Adipose tissue (tissue), 3 donors: ENCODE measurements around the gene ACOX1. TPM values are rescaled to one million over a fixed set of nuclear protein-coding genes. Genes with fewer than 3 reads are reported as not detected.

Experiments
- H3K27ac ChIP-seq: one replicate; pipeline ENCODE4 v1.5.1; 2013; ENCODE audit warnings: low read depth, low read length
- WGBS, 3 donors: extraction: QIAGEN DNeasy Blood & Tissue Kit; methylation state at CpG; one replicate each; pipeline ENCODE4 v1.1.7; 2013; 5-methylcytosine and 5-hydroxymethylcytosine counted together
- polyA plus RNA-seq, 3 donors: library from polyadenylated mRNA; stranded (reverse); fragments of 200-250 nt; gene quantifications; one replicate each; pipeline ENCODE4 v1.2.3, GENCODE V29; 2013
- donor health status: healthy with polysubstance abuse.
- donor health status: Bipolar disorder and iron deficiency.
- donor health status: healthy.

The ACOX1 gene
- polyA plus RNA-seq, 3 donors = 17.7 to 61.9 (median 19.8) TPM

DNA sequence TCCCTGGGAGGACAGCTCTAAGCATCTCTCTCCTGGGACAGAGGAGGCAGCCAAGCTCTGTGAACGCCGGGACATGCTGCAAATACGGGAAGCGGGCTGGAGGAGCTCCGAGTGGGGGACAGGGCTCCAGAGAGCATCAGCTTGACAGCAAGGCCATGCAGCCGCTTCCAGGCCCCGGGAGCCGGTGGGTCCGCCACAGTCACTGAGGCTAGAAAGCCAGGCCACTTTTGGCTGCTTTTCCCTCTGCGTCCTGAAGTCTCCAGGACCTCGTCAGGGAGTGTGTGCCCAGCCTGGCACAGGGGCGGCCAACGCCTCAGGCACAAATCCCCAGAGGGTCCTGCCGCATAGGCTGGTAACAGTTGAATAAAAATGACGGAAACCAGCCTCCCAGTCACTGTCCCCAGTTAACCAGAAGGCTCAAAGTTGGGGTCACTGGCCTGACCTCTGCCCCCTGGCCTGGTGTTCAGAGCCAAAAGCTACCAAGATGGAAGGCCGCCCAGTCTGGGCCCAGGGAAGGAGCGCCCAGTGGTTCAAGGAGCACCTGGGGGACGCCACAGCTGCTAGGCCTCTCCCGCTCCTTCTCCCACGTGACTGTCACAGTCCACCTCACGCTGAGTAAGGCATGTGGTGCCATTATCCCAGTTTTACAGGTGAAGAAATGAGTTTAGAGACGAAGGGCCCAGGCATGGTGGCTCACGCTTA lies 79.0 kb downstream of the ACOX1 start:
- 88 to 89% (median 89%) methylated on average over 23 of the region's 23 CpGs for WGBS, 3 donors
- no peak overlapping the region for H3K27ac ChIP-seq

DNA sequence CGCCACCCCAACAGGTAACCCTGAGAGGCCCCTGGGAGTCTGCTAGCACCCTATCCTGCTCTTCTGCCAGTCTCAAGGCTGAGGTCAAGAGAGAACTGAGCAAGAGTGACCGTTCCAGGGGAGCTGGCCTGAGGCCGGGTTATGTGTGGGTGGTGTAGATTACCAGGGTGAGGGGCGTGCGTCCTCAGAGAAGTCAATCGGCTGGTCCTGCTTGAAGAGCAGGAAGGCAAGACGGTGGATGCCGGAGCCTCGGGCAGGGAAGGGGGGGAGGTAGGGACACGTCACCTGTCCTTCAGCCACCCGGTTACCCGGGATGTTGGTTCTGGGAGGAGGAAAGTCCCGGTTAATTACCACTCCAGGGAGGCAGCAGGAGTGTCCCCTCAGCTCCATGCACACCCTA lies 79.6 kb downstream of the ACOX1 start:
- WGBS, 3 donors = 86 to 94% (median 90%) methylated on average over 13 of the region's 13 CpGs
- no peak overlapping the region for H3K27ac ChIP-seq

DNA sequence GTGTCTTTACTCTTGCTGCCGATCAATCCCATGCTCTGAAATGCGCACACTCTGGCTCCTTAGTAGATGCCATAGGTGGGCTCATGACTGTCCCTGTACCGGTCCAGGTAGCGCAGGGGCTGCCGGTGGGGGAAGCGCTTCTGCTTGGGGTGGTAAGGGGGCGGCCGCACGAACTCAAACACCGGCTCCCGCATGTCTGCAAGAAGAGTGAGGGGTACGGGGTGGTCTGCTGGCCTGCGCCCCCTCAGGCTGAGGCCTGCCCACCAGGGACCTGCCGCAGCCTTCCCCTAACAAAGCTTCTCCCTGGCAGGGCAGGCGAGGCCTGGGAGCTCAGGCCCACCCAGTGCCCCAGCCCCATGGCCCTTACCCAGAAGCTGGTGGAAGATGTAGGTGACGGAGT lies 80.2 kb downstream of the ACOX1 start:
- WGBS, 3 donors = 96 to 97% (median 97%) methylated on average over 16 of the region's 16 CpGs
- H3K27ac ChIP-seq = no peak overlapping the region

DNA sequence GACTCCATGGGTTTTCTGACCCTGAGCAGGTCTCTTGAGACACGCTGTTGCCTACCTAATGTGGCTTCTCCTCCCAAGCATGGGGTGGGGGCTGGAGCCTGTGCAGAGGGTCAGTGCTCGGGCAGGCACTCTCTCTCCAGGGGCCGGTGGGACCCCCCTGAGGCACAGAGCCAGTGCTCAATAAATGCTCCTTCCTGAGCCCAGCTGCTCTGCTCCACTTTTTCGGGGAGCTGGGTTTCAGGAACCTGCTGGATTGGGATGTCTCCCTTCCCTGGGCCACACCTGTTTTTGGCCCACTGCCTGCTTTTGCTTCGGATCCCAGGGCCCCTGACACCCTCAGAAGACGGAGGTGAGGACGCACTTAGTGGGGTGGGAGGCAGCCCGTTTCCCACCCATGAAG lies 80.9 kb downstream of the ACOX1 start:
- no peak overlapping the region for H3K27ac ChIP-seq
- 86 to 93% (median 87%) methylated on average over 8 of the region's 8 CpGs for WGBS, 3 donors

DNA sequence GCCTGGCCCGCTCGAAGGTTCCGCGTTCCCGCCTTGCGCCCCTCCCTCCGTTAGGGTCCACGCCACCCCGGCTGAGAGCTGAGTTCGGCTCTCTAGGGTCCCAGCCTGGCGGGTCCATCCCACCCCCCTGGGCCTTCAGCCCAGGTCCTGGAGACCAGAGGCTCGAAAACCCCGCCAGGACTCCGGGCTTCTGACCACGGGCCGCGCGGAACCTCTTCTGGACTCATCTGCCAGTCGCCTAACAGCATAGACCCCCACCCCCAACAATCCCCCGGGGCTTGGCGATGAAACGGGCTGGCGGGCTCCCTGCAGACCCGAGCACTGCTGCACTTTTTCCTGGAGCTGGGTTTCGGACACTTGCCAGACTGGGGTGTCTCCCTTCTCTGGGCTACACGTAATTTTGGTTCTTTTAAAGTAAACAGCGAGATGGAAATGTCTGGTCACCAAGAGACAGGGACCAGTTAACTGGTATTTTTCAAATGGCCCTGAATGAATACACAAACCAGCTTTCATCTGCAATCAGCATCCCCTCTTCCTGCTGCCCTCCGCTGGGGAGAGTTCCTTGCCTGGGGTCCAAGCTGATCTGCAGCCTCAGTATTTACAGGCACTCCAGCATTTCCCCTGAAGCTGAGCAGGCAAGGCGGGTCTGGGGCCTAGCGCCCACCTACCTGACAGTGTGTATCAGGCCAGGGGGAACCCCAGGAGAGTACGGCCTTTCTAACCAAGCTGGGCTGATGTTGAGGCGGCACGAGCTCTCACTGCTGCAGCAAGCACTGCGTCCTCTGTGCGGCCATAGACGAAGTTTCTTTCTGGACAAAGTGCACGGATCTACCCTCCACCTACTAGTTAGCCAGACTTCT lies 81.6 kb downstream of the ACOX1 start:
- 46 to 62% (median 48%) methylated on average over 30 to 37 of the region's 37 CpGs for WGBS, 3 donors

DNA sequence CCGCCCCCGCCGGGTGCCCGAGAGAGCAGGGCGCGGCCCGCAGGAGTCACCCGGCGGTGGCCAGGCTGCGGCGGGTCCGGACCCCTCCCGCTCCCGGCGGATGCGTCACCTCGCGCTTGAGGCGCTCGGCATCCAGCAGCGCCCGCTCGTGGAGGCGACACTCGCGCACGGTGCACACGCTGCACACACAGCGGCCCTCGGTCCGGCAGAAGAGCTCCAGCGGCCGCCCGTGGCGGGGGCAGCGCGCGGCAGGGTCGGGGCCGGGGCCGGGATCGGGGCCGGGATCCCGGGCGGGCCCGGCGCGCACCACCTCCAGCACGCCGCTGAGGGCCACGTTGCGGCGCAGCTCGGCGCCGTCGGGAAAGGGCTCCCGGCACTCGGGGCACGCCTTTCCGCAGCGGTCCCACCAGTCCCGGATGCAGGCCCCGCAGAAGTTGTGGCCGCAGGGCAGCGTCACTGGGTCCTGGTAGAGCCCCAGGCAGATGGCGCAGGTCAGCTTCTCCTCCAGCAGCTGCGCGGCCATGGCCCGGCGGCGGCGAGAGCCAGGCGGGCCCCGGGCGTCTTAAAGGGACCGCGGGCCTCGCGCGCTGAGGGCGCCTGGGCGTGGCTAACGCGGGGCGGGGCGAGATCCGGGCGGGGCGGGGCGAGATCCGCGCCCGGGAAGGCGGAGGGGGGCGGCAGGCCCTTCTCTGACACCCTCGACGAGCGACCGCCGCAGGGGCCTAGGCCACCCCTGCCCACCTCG lies 82.4 kb downstream of the ACOX1 start, which contains the start of gene TRIM65:
Gene TRIM65 (minus strand): TSS at position 537 of the 745 bp plus-strand sequence. CDS start 14 bp downstream, at position 523.
- 0 to 1% (median 1%) methylated on average over 60 to 102 of the region's 102 CpGs for WGBS, 3 donors
- no peak within 1 kb of the TSS for H3K27ac ChIP-seq

More for the DNA sequence above, 81.6 kb downstream of the ACOX1 start:
- H3K27ac ChIP-seq = no peak overlapping the region

DNA sequence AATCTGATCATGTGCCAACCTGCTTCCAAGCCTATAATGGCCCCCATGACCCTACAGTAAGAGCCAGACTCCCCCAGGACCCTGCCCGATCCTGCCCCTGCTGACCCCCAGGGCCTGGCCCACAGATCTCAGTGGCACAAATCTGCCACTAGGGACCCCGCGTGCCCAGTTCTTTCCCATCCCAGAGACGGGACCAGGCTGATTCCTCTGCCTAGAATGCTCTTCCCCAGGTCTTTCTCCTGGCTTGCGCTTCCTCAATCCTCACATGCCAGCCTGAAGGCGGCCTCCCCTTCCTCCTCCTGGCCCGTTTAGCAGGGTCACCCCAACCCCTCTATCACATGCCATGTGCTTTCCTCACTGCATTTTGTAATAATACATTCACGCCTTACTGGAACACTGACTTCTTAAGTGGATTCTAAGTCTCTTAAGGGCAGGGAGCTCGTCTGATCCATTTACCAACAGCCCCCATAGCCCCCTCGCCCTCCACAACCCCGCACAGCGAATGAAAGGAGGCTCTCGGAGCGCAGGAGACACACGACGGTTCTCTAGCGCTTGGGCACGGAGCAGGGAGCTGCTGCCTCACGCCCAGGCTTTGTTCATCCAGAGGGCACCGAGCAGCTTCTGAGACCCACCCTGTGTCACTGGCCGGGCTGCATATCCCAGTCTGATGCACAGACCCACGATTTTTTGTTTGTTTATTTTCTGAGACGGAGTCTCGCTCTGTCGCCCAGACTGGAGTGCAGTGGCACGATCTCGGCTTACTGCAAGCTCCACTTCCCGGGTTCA lies 83.4 kb downstream of the ACOX1 start:
- 21 to 45% (median 24%) methylated on average over 28 of the region's 28 CpGs for WGBS, 3 donors
- H3K27ac ChIP-seq = no peak overlapping the region

DNA sequence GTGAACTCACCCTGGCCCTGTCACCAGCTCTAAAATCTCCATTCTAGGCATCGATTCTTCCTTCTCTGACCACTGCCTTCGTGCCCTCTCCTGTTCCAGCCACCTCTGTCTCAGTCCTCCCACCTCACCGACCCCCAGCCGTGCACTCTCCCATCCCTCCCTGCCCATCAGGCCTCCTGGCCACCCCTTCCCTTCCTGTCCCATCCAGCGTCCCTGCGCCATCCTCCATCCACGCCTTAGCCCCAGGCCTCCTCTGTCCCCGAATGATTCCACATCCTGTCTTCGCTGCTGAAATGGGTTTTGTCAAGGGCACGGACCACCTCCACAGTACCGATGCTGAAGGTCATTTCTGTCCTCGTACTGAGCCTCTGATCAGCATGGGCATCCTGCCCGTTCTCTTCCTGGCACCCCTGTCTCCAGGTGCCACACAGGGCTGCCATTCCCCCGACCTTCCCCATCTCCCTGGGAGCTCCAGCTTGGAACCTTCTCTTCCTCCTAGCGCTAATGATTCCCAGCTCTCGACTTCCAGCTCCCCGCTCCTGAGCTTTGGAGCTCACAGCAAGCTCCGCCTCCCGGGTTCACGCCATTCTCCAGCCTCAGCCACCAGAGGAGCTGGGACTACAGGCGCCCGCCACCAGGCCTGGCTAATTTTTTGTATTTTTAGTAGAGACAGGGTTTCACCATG lies 84.8 kb downstream of the ACOX1 start:
- H3K27ac ChIP-seq = no peak overlapping the region
- WGBS, 3 donors = 71 to 83% (median 73%) methylated on average over 22 of the region's 22 CpGs

DNA sequence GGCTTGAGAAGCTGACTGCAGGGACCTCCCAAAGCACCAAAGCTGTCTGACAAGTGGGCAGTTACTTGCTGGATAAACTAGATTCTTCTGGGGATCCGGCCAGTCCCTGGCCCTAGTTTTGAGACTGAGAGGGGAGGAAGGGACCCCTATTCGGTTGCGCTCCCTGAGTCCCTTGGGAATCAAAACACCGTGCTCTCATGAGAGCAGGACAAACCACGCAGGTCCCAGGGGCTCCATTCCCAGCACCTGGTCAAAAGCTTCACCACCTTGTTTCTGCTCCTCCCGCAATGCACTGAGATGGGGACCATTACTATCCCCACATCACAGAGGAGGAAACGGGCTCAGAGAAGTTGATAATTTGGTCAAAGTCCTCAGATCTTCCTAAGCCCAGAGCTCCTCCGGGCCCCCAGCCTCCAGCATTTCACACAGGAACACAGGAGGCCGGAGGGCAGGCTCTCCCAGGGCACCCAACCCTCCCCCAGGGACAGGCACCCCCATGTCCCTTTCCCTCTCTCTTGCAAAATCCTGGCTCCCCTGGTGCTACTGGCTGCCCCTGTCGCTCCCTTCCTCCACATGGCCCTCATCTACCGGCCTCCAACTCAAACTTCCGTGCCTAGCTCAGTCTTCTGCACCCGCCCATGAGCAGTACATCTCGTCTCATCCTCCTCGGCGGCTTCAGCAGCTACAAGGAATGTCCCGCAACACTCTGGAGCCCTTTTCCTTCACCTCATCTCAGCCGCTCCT lies 85.5 kb downstream of the ACOX1 start:
- H3K27ac ChIP-seq = no peak overlapping the region
- WGBS, 3 donors = 90 to 94% (median 92%) methylated on average over 18 of the region's 18 CpGs

DNA sequence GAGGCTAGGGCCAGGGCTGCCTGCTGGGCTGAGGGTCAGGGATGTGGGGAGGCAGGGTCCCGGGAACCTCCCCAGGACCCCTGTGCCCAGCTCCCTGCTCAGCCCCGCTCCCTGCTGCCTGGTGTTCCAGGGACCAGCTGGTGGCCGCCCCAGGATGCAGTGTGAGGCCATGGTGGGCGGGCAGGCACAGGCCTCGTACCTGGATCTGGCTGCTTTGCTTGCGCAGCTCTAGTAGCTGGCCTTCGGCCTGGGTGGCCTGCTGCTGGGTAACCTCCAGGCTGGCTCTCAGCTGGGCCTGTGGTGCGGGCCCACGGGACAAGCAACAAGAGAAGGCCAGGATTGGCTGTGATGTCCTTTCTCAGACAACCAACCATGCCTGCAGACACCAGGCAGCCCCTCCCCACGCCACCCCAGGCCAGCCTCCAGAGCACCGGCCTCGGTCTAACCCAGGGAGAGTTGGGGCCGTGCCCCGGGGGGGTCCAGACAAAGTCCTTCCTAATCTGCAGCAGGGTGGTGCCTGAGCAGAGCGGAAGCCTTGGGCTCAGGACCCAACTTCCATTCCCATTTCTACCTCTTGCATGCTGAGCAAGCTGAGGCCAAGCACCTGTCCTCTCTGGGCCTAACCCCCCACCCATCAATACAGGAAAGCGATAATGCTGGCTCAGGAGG lies 86.3 kb downstream of the ACOX1 start:
- no peak overlapping the region for H3K27ac ChIP-seq
- WGBS, 3 donors = 88 to 90% (median 90%) methylated on average over 16 of the region's 16 CpGs

DNA sequence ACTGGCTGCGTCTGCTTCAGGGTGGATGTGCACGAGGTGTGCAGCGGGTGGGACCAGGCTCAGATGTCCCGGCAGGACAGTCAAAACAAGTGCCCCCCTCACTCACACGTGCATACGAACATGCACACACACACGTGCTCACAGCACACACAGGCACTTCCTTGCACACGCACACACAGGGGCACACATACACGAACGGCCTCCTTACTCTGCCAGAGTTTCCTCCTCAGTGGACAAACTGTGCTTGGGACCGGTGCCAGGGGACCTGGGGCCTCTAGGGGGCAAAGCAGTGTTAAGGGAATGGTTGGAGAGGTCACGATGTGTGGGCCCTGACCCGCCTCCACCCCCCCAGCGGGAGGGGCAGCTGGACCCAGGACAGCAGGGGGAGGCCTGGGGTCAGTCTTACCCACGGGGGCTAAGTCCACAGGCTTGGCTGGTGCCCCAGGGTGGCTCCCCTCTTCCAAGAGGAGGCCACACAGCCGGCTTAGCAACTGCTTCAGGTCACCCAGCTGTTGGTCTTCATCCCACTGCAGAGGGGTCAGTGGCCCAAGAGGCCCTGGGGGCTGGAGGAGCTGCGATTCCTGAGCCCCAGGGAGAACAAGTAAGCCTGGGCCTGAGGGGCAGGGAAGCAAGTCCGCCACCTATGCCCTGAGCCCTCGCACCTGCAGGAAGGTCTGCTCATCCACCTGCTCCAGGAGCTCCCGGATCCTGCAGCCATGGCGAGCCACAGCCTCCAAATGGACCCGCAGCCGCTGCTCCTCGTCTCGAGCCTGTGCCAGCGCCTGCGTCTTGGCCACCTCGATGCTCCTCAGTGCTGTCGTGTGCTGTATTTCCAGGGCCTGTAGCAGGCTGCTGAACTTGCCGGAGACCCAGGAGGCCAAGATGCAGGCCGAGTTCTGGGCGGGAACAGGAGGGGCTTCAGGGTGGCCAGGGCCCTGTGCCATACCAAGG lies 87.1 kb downstream of the ACOX1 start:
- 82 to 83% (median 83%) methylated on average over 32 of the region's 32 CpGs for WGBS, 3 donors
- H3K27ac ChIP-seq = no peak overlapping the region

Other genes with a start within 250 kb of the ACOX1 start
- 10 to 100 TPM; 28.9 to 32.0 (median 29.0) TPM for gene GALK1, start 214.0 kb downstream of the ACOX1 start, polyA plus RNA-seq
- 10 to 100 TPM in 2 of 3 donors, 1 to 10 TPM in 1; 9.7 to 15.0 (median 13.9) TPM for gene UNK, start 194.4 kb downstream of the ACOX1 start, polyA plus RNA-seq
- 10 to 100 TPM in 2 of 3 donors, 1 to 10 TPM in 1; 6.3 to 13.5 (median 10.1) TPM for gene UNC13D, start 134.8 kb downstream of the ACOX1 start, polyA plus RNA-seq
- 100 to 1,000 TPM in 2 of 3 donors, 10 to 100 TPM in 1; 85.0 to 162 (median 107) TPM for gene WBP2, start 123.8 kb downstream of the ACOX1 start, polyA plus RNA-seq
- gene TRIM47, start 100.6 kb downstream of the ACOX1 start, polyA plus RNA-seq = 10 to 100 TPM; 12.7 to 32.6 (median 28.6) TPM
- 10 to 100 TPM; 11.1 to 15.3 (median 11.7) TPM for gene TRIM65, start 82.2 kb downstream of the ACOX1 start, polyA plus RNA-seq
- gene MRPL38, start 74.3 kb downstream of the ACOX1 start, polyA plus RNA-seq = 10 to 100 TPM; 43.1 to 74.8 (median 48.1) TPM
- 1 to 10 TPM; 2.5 to 5.5 (median 3.8) TPM for gene FBF1, start 38.1 kb downstream of the ACOX1 start, polyA plus RNA-seq
- gene TEN1, start 74 bp upstream of the ACOX1 start, polyA plus RNA-seq = 10 to 100 TPM; 25.2 to 42.6 (median 39.5) TPM
- 10 to 100 TPM in 2 of 3 donors, 1 to 10 TPM in 1; 5.4 to 13.7 (median 13.0) TPM for gene CDK3, start 21.7 kb upstream of the ACOX1 start, polyA plus RNA-seq
- 1 to 10 TPM in 1 of 3 donors, under 1 TPM in 2; 0.34 to 1.2 (median 0.59) TPM for gene EVPL, start 48.1 kb upstream of the ACOX1 start, polyA plus RNA-seq
- gene SRP68, start 93.4 kb upstream of the ACOX1 start, polyA plus RNA-seq = 10 to 100 TPM; 44.1 to 68.6 (median 49.5) TPM
- under 1 TPM; 0.21 to 0.25 (median 0.22) TPM for gene GALR2, start 95.6 kb upstream of the ACOX1 start, polyA plus RNA-seq
- gene ZACN, start 100.0 kb upstream of the ACOX1 start, polyA plus RNA-seq = 1 to 10 TPM; 1.3 to 3.2 (median 1.8) TPM
- 10 to 100 TPM; 30.1 to 54.3 (median 52.2) TPM for gene EXOC7, start 124.6 kb upstream of the ACOX1 start, polyA plus RNA-seq
- under 1 TPM in 2 of 3 donors, not detected in 1; 0.13 to 0.54 TPM for gene FOXJ1, start 162.1 kb upstream of the ACOX1 start, polyA plus RNA-seq